Activated CD4-positive, alpha-beta T cell treated with anti-CD3 and anti-CD28 coated beads, Interleukin-2, Interleukin-6, amounts not matched to agents 100 ng/mL and 50 ng/mL, durations not matched to agents 16 hours and 8 hours (primary cell): ENCODE data around the gene STEAP3.

Source experiments
- DNase-seq: peaks from one replicate; pipeline ENCODE4 v3.0.0-alpha.2; 2020

STEAP3 gene

GRCh38 chr2:119223521-119224390, at the start of gene STEAP3:
Gene STEAP3 (plus strand): TSS chr2:119223834. CDS start chr2:119231013, 7,179 bp downstream.
- peak; percentile 10 for DNase-seq

- DNase-seq = peak; percentile 63
Observed at GRCh38 chr2:119174216-119174992, 49.2 kb upstream of the STEAP3 start.

GRCh38 chr2:119174993-119175347, 48.7 kb upstream of the STEAP3 start:
- no peak for DNase-seq

- DNase-seq = no peak
Observed at GRCh38 chr2:119175517-119175916, 48.1 kb upstream of the STEAP3 start.

GRCh38 chr2:119177171-119177837, 46.3 kb upstream of the STEAP3 start:
- no peak for DNase-seq

GRCh38 chr2:119177838-119178190, 45.8 kb upstream of the STEAP3 start:
- no peak for DNase-seq

- DNase-seq = no peak
Observed at GRCh38 chr2:119178776-119179175, 44.9 kb upstream of the STEAP3 start.

- no peak for DNase-seq
Observed at GRCh38 chr2:119179202-119179601, 44.4 kb upstream of the STEAP3 start.

- no peak for DNase-seq
Observed at GRCh38 chr2:119179991-119180390, 43.6 kb upstream of the STEAP3 start.

GRCh38 chr2:119180892-119181291, 42.7 kb upstream of the STEAP3 start:
- DNase-seq = no peak

GRCh38 chr2:119181391-119181790, 42.2 kb upstream of the STEAP3 start:
- no peak for DNase-seq

GRCh38 chr2:119181791-119182445, 41.7 kb upstream of the STEAP3 start:
- no peak for DNase-seq

- DNase-seq = no peak
Observed at GRCh38 chr2:119184512-119184911, 39.1 kb upstream of the STEAP3 start.

- no peak for DNase-seq
Observed at GRCh38 chr2:119190321-119191111, 33.1 kb upstream of the STEAP3 start.

- DNase-seq = no peak
Observed at GRCh38 chr2:119192893-119193292, 30.7 kb upstream of the STEAP3 start.

- DNase-seq = no peak
Observed at GRCh38 chr2:119195001-119195400, 28.6 kb upstream of the STEAP3 start.

GRCh38 chr2:119195887-119196286, 27.7 kb upstream of the STEAP3 start:
- DNase-seq = no peak

- DNase-seq = no peak
Observed at GRCh38 chr2:119196301-119197125, 27.1 kb upstream of the STEAP3 start.

- DNase-seq = no peak
Observed at GRCh38 chr2:119197126-119197405, 26.6 kb upstream of the STEAP3 start.

- no peak for DNase-seq
Observed at GRCh38 chr2:119197529-119198239, 25.9 kb upstream of the STEAP3 start.
